ENCODE data around the gene CRACDL. TPM values are rescaled to one million over a fixed set of nuclear protein-coding genes. Genes with fewer than 3 reads are reported as not detected.

CRACDL gene
- total RNA-seq, 1 experiment from 2014 or later, result 2.4 TPM

DNA sequence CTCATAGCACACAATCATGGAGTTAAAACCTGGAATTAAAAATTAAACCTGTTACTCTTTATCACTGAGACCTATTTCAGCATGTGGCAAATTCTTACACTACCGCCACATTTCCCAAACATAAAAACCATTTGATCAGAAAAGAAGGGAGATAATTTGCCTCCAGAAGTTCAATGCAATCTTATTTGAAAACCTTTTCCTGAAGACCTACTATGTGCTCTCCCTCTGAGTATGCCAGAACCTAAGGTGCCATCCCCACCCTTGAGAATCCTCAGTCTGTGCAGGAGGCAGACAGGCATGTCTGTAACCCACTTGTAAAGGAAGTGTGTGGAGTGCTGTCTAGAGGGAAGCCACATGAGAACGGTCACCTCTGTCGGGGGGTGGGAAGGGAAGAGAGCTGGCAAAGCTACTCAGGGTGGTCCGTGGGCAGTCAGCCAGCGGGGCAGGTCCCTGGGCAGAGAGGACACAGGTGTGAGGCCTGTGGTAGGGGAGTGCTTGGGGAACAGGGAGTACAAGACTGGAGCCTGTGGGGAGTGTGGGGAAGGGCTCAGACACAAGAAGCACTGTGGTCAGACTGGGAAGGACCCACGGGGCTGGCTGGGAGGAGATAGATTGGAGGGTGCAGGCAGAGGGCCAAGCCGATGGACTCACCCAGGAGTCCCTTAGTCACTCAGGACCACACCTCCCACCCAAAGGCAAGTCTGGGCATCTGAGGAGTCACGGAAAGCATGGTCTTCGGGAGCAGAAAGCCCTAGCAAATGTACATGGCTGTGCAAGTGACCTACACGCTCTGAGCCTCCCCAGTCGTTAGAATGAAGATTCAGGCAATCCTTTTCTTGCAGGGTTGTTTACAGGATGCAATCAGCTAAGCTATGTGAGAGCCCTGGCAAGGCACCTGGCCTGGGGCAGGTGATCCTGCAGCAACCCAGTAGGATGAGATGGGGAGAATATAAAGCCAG, 22.8 kb downstream of the CRACDL start:
- H3K27ac ChIP-seq (ENCODE audit: low read length), result peak overlapping the region; percentile 26; the same call in 1 of the 2 replicates
- H3K36me3 ChIP-seq (ENCODE audit: control insufficient read depth, insufficient read depth, low read length), result no peaks in the 10 kb centered on the region
- H3K27me3 ChIP-seq (ENCODE audit: control insufficient read depth, insufficient read depth, low read length), result no peaks in the 10 kb centered on the region
- ChIA-PET CTCF (no interaction called here), POLR2A (no interaction called here)
- no peaks in the 10 kb centered on the region for H3K9me3 ChIP-seq (ENCODE audit: control insufficient read depth, insufficient read depth, low read depth, low read length)
- intact Hi-C loops (cut with micrococcal nuclease; ENCODE audit: unreplicated experiment), result no loop called here
- TF ChIP-seq TCF7L2 (IDR thresholded peaks at IDR 0.05; ENCODE audit: low read depth, low read length) (no peak), SIN3A (IDR thresholded peaks at IDR 0.05; ENCODE audit: borderline replicate concordance, insufficient read depth, low read depth, low read length) (no peak), POLR2AphosphoS5 (IDR thresholded peaks at IDR 0.05; ENCODE audit: low read depth, low read length) (no peak)
- TF ChIP-seq, protein P1, sequence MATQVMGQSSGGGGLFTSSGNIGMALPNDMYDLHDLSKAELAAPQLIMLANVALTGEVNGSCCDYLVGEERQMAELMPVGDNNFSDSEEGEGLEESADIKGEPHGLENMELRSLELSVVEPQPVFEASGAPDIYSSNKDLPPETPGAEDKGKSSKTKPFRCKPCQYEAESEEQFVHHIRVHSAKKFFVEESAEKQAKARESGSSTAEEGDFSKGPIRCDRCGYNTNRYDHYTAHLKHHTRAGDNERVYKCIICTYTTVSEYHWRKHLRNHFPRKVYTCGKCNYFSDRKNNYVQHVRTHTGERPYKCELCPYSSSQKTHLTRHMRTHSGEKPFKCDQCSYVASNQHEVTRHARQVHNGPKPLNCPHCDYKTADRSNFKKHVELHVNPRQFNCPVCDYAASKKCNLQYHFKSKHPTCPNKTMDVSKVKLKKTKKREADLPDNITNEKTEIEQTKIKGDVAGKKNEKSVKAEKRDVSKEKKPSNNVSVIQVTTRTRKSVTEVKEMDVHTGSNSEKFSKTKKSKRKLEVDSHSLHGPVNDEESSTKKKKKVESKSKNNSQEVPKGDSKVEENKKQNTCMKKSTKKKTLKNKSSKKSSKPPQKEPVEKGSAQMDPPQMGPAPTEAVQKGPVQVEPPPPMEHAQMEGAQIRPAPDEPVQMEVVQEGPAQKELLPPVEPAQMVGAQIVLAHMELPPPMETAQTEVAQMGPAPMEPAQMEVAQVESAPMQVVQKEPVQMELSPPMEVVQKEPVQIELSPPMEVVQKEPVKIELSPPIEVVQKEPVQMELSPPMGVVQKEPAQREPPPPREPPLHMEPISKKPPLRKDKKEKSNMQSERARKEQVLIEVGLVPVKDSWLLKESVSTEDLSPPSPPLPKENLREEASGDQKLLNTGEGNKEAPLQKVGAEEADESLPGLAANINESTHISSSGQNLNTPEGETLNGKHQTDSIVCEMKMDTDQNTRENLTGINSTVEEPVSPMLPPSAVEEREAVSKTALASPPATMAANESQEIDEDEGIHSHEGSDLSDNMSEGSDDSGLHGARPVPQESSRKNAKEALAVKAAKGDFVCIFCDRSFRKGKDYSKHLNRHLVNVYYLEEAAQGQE (IDR thresholded peaks at IDR 0.05; ENCODE audit: insufficient read depth in 1 of 2, low read depth in 2 of 2, low read length in 1 of 2), result no peak
- TF ChIP-seq, protein P2, sequence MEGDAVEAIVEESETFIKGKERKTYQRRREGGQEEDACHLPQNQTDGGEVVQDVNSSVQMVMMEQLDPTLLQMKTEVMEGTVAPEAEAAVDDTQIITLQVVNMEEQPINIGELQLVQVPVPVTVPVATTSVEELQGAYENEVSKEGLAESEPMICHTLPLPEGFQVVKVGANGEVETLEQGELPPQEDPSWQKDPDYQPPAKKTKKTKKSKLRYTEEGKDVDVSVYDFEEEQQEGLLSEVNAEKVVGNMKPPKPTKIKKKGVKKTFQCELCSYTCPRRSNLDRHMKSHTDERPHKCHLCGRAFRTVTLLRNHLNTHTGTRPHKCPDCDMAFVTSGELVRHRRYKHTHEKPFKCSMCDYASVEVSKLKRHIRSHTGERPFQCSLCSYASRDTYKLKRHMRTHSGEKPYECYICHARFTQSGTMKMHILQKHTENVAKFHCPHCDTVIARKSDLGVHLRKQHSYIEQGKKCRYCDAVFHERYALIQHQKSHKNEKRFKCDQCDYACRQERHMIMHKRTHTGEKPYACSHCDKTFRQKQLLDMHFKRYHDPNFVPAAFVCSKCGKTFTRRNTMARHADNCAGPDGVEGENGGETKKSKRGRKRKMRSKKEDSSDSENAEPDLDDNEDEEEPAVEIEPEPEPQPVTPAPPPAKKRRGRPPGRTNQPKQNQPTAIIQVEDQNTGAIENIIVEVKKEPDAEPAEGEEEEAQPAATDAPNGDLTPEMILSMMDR (IDR thresholded peaks at IDR 0.05), result no peak
- ATAC-seq (no peak), DNase-seq (ENCODE audit: low read depth, low spot score) (no peak)
- no peak overlapping the region for H3K4me3 ChIP-seq (ENCODE audit: low read depth in 2 of 2, low read length in 2 of 2)
- H3K4me1 ChIP-seq (ENCODE audit: control insufficient read depth, insufficient read depth, low read length), result peaks cover 31% of the 10 kb centered on the region
- no TSS peak for BruUV-seq (replicated peaks)
- in situ Hi-C loops (cut with HindIII; ENCODE audit: low pct_unique_long_range_greater_than_20kb, low sequenced_read_pairs), result no loop called here

DNA sequence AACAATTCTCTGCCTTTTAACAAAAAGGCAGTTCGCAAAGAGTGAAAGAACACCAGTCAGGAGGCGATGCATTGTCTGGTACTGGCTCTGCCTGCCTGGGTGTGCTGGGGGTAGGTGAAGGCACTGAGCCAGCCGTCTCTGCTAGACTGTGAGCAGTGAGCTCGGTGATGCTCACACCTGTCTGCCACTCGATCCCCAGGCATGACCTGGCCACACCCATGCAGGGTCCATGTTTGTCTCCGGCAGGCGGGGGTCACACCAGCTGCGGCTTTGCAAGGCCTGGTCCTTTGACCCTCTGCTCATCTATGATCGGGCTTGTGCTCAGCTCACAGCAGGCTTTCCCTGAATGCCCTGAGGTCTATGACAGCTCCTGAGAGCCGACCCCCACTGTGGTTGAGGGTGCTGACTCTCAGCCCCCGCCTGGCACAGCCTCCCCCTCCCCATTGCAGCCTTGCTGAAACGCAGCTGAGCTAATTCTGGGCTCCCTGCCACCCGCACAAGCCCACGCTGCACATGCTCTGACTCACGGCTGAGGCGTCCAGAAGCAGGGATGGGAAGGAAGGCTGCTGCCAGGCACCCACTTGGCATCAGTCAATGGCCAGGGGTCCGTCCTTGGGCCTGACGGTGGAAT, 23.7 kb downstream of the CRACDL start:
- TF ChIP-seq, protein P2 (IDR thresholded peaks at IDR 0.05), result no peak
- no peak for TF ChIP-seq POLR2AphosphoS5 (IDR thresholded peaks at IDR 0.05; ENCODE audit: low read depth, low read length)
- TF ChIP-seq, protein P1 (IDR thresholded peaks at IDR 0.05; ENCODE audit: insufficient read depth in 1 of 2, low read depth in 2 of 2, low read length in 1 of 2), result no peak
- TF ChIP-seq SIN3A (IDR thresholded peaks at IDR 0.05; ENCODE audit: borderline replicate concordance, insufficient read depth, low read depth, low read length), result no peak
- no peak for TF ChIP-seq TCF7L2 (IDR thresholded peaks at IDR 0.05; ENCODE audit: low read depth, low read length)
- in situ Hi-C loops (cut with HindIII; ENCODE audit: low pct_unique_long_range_greater_than_20kb, low sequenced_read_pairs), result no loop called here
- peak; percentile 65 for ATAC-seq
- no peaks in the 10 kb centered on the region for H3K36me3 ChIP-seq (ENCODE audit: control insufficient read depth, insufficient read depth, low read length)
- H3K27me3 ChIP-seq (ENCODE audit: control insufficient read depth, insufficient read depth, low read length), result no peaks in the 10 kb centered on the region
- intact Hi-C loops (cut with micrococcal nuclease; ENCODE audit: unreplicated experiment), result no loop called here
- ChIA-PET POLR2A (no interaction called here), CTCF (no interaction called here)
- peak overlapping the region; percentile 17; the same call in 1 of the 2 replicates for H3K27ac ChIP-seq (ENCODE audit: low read length)
- H3K4me1 ChIP-seq (ENCODE audit: control insufficient read depth, insufficient read depth, low read length), result peaks cover 32% of the 10 kb centered on the region
- no peaks in the 10 kb centered on the region for H3K9me3 ChIP-seq (ENCODE audit: control insufficient read depth, insufficient read depth, low read depth, low read length)
- DNase-seq (ENCODE audit: low read depth, low spot score), result no peak
- no peak overlapping the region for H3K4me3 ChIP-seq (ENCODE audit: low read depth in 2 of 2, low read length in 2 of 2)
- BruUV-seq (replicated peaks), result no TSS peak

All from Panc1 (cell line).